Sigmoid colon (tissue), 4 donors: ENCODE results near the gene PPP1R10.

Experiments used
- CTCF ChIP-seq, 4 experiments: fragments of 450-650 bp in 3 of 4; fragments of 200-600 bp in 1 of 4; IDR thresholded peaks; one replicate each; pipeline ENCODE4 v1.5.1; 2016 to 2019; ENCODE audit warnings: antibody characterized with exemption in 4 of 4, mild to moderate bottlenecking in 3 of 4, moderate library complexity in 2 of 4
- POLR2A ChIP-seq, 2 donors: fragments of 450-650 bp; IDR thresholded peaks; one replicate each; pipeline ENCODE4 v1.6.1; 2016; ENCODE audit warnings: antibody characterized with exemption in 2 of 2, mild to moderate bottlenecking in 2 of 2, moderate library complexity in 2 of 2
- POLR2AphosphoS5 ChIP-seq, 4 donors: sonication (generic); formaldehyde crosslinking; IDR thresholded peaks; one replicate each; pipeline ENCODE4 v1.6.1; 2017; ENCODE audit warnings: antibody characterized with exemption in 4 of 4

GRCh38 chr6:30645989-30646388 is 28.9 kb upstream of the PPP1R10 start:
- TF ChIP-seq CTCF (IDR thresholded peaks at IDR 0.05) (no peak), POLR2A (IDR thresholded peaks at IDR 0.05) (no peak), POLR2AphosphoS5 (IDR thresholded peaks at IDR 0.05) (no peak)
